ENCODE measurements around the gene EIF4A2. TPM values are rescaled to one million over a fixed set of nuclear protein-coding genes. Genes with fewer than 3 reads are reported as not detected.

The EIF4A2 gene
- total RNA-seq, 1 donor from 2014 or later = 574 TPM

GRCh38 chr3:186751480-186751879 lies 31.9 kb upstream of the EIF4A2 start:
- CTCF ChIA-PET = interaction anchor here (1.0 kb wide), 1 partner anchor 134 kb away, joined by 3 read pairs; no protein-coding TSS in a partner anchor

GRCh38 chr3:186754006-186754405 lies 29.4 kb upstream of the EIF4A2 start:
- ATAC-seq (ENCODE audit: low read depth) (no peak), DNase-seq (no peak)
- ChIA-PET CTCF (no interaction called here), POLR2A (no interaction called here)
- Mint-ChIP-seq H3K27me3 (no peaks in the 10 kb centered on the region), H3K27ac (no peak overlapping the region), H3K9me3 (no peaks in the 10 kb centered on the region), H3K36me3 (ENCODE audit: low read depth) (no peaks in the 10 kb centered on the region), H3K4me1 (no peaks in the 10 kb centered on the region), H3K4me3 (no peak overlapping the region)
- intact Hi-C loops (cut with micrococcal nuclease) = no loop called here
- no peak for TF ChIP-seq CTCF (IDR thresholded peaks at IDR 0.05)

More at GRCh38 chr3:186751480-186751879, 31.9 kb upstream of the EIF4A2 start:
- no peaks in the 10 kb centered on the region for H3K4me1 Mint-ChIP-seq
- H3K27me3 Mint-ChIP-seq = no peaks in the 10 kb centered on the region
- H3K36me3 Mint-ChIP-seq (ENCODE audit: low read depth) = no peaks in the 10 kb centered on the region
- TF ChIP-seq CTCF (IDR thresholded peaks at IDR 0.05) = no peak
- H3K27ac Mint-ChIP-seq = no peak overlapping the region
- no peaks in the 10 kb centered on the region for H3K9me3 Mint-ChIP-seq
- intact Hi-C loops (cut with micrococcal nuclease) = no loop called here
- POLR2A ChIA-PET = no interaction called here
- H3K4me3 Mint-ChIP-seq = no peak overlapping the region
- no peak for DNase-seq
- ATAC-seq (ENCODE audit: low read depth) = no peak

GRCh38 chr3:186754871-186755270 lies 28.5 kb upstream of the EIF4A2 start:
- no peak for TF ChIP-seq CTCF (IDR thresholded peaks at IDR 0.05)
- no peak overlapping the region for H3K27ac Mint-ChIP-seq
- H3K4me1 Mint-ChIP-seq = no peaks in the 10 kb centered on the region
- H3K9me3 Mint-ChIP-seq = no peaks in the 10 kb centered on the region
- H3K4me3 Mint-ChIP-seq = no peak overlapping the region
- intact Hi-C loops (cut with micrococcal nuclease) = no loop called here
- ChIA-PET CTCF (no interaction called here), POLR2A (no interaction called here)
- no peaks in the 10 kb centered on the region for H3K27me3 Mint-ChIP-seq
- no peak for DNase-seq
- no peaks in the 10 kb centered on the region for H3K36me3 Mint-ChIP-seq (ENCODE audit: low read depth)
- ATAC-seq (ENCODE audit: low read depth) = no peak

- ChIA-PET POLR2A (no interaction called here), CTCF (no interaction called here)
- intact Hi-C loops (cut with micrococcal nuclease) = no loop called here
These were observed 26.2 kb upstream of the EIF4A2 start for GRCh38 chr3:186757214-186757613.

GRCh38 chr3:186757686-186758220 lies 25.6 kb upstream of the EIF4A2 start:
- POLR2A ChIA-PET = no interaction called here
- H3K27ac Mint-ChIP-seq = no peak overlapping the region
- no peaks in the 10 kb centered on the region for H3K27me3 Mint-ChIP-seq
- no peak for ATAC-seq (ENCODE audit: low read depth)
- H3K4me1 Mint-ChIP-seq = no peaks in the 10 kb centered on the region
- no peak overlapping the region for H3K4me3 Mint-ChIP-seq
- H3K36me3 Mint-ChIP-seq (ENCODE audit: low read depth) = no peaks in the 10 kb centered on the region
- DNase-seq = no peak
- CTCF ChIA-PET = no interaction called here
- H3K9me3 Mint-ChIP-seq = no peaks in the 10 kb centered on the region
- TF ChIP-seq CTCF (IDR thresholded peaks at IDR 0.05) = no peak
- intact Hi-C loops (cut with micrococcal nuclease) = no loop called here

More at GRCh38 chr3:186757214-186757613, 26.2 kb upstream of the EIF4A2 start:
- Mint-ChIP-seq H3K9me3 (no peaks in the 10 kb centered on the region), H3K4me3 (no peak overlapping the region), H3K27ac (no peak overlapping the region), H3K4me1 (no peaks in the 10 kb centered on the region), H3K36me3 (ENCODE audit: low read depth) (no peaks in the 10 kb centered on the region), H3K27me3 (no peaks in the 10 kb centered on the region)
- no peak for ATAC-seq (ENCODE audit: low read depth)
- no peak for TF ChIP-seq CTCF (IDR thresholded peaks at IDR 0.05)
- DNase-seq = no peak
